Transverse colon (tissue), 4 donors: ENCODE data around the gene SDK1. TPM values are rescaled to one million over a fixed set of nuclear protein-coding genes. Genes with fewer than 3 reads are reported as not detected.

Source experiments
- DNase-seq: peaks from one replicate; pipeline ENCODE4 v3.0.0-alpha.2; 2019
- H3K27ac ChIP-seq, 4 donors: fragments of 200-600 bp; sonication (generic); 2 replicates each; pipeline ENCODE4 v1.5.1; 2016 to 2018; ENCODE audit warnings: inconsistent platforms in 4 of 4
- H3K27me3 ChIP-seq: fragments of 200-600 bp; sonication (generic); 2 replicates; pipeline ENCODE4 v1.5.1; 2017; ENCODE audit warnings: inconsistent platforms
- H3K36me3 ChIP-seq, 4 donors: fragments of 200-600 bp; sonication (generic); 2 replicates each; pipeline ENCODE4 v1.5.1; 2017 to 2019; ENCODE audit warnings: inconsistent platforms in 4 of 4
- H3K4me1 ChIP-seq, 4 donors: fragments of 200-600 bp; sonication (generic); 2 replicates each; pipeline ENCODE4 v1.5.1; 2017 to 2020; ENCODE audit warnings: inconsistent platforms in 4 of 4
- H3K4me3 ChIP-seq, 4 donors: fragments of 200-600 bp; sonication (generic); 1 replicate in 1 of 4; 2 replicates in 3 of 4; pipeline versions ENCODE4 v1.5.1 to v1.6.1; 2017 to 2019; ENCODE audit warnings: inconsistent platforms in 4 of 4
- H3K9me3 ChIP-seq, 2 donors: fragments of 200-600 bp; sonication (generic); 2 replicates each; pipeline ENCODE4 v1.5.1; 2017 to 2019; ENCODE audit warnings: inconsistent platforms in 2 of 2
- CTCF ChIP-seq, 5 experiments: fragments of 200-600 bp in 3 of 5; fragments of 450-650 bp in 2 of 5; sonication (generic) in 3 of 5; IDR thresholded peaks; 1 replicate in 2 of 5; 2 replicates in 3 of 5; pipeline ENCODE4 v1.5.1; 2016 to 2017; ENCODE audit warnings: antibody characterized with exemption in 5 of 5, inconsistent platforms in 3 of 5, mild to moderate bottlenecking in 2 of 5, moderate library complexity in 1 of 5
- EP300 ChIP-seq: sonication (generic); formaldehyde crosslinking; IDR thresholded peaks from one replicate; pipeline ENCODE4 v1.6.1; 2017; ENCODE audit warnings: antibody characterized with exemption, low read depth
- POLR2A ChIP-seq: fragments of 450-650 bp; IDR thresholded peaks from one replicate; pipeline ENCODE4 v1.6.1; 2016; ENCODE audit warnings: antibody characterized with exemption, mild to moderate bottlenecking, moderate library complexity
- POLR2AphosphoS5 ChIP-seq, 3 donors: sonication (generic); formaldehyde crosslinking; IDR thresholded peaks; one replicate each; pipeline ENCODE4 v1.6.1; 2016; ENCODE audit warnings: antibody characterized with exemption in 3 of 3
- WGBS, 2 donors: methylation state at CpG; one replicate each; pipeline ENCODE4 v1.1.5; 2018; ENCODE audit warnings: low coverage in 1 of 2; 5-methylcytosine and 5-hydroxymethylcytosine counted together
- in situ Hi-C, 4 donors: fragments of 200-750 bp; cut with MboI; loops; one replicate each; pipeline versions ENCODE4 v1.15.0 to v1.15.1; 2017; ENCODE audit warnings: low sequenced_read_pairs in 3 of 4, low pct_ligation_motif_present in 1 of 4, low pct_unique_long_range_greater_than_20kb in 1 of 4
- intact Hi-C: fragments of 100-400 bp; cut with DNase I; formaldehyde crosslinking; loops from one replicate; pipeline ENCODE4 v1.15.1; 2023; ENCODE audit warnings: low total_unique reads
- total RNA-seq, 4 donors: library from RNA; depleted of rRNA; stranded (reverse); fragments of >200 nt; gene quantifications; one replicate each; pipeline ENCODE4 v1.1.0, GENCODE V29; 2016

SDK1 gene
- total RNA-seq, 4 donors from 2014 or later, result 4.0 to 8.6 (median 5.4) TPM

DNA sequence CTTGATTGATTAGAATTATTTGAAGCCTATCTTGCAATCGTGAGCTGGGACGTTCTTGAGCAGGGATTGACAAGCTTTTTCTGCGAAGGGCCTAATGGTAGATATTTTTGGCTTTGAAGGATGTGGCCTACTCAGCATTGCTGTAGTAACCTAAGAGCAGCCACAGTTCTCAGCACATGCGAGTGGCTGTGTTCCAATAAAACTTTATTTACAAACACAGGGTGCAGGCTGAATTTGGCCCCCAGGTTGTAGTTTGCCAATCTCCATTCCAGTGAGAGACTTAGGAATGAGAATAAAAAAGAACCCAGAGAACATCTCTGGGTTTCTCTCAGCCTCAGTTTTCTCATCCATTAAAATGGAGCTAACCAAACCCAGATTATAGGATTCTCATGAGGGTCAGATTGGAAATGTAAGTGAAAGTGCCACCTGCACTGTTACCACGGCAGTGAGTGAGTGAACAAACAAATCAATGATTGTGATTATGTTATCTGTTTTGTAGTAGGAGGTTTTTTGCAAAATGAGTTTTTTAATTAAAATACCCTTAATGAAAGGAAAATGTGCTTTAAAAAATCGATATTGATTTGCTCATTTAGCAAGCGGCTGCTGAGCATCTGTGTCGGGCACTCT, 664.0 kb downstream of the SDK1 start:
- H3K4me1 ChIP-seq, result no peaks in the 10 kb centered on the region
- intact Hi-C loops (no loop called here), in situ Hi-C loops (no loop called here)
- DNase-seq, result no peak
- no peaks in the 10 kb centered on the region for H3K36me3 ChIP-seq
- H3K4me3 ChIP-seq, result no peak overlapping the region
- no peaks in the 10 kb centered on the region for H3K27me3 ChIP-seq
- no peak overlapping the region for H3K27ac ChIP-seq
- WGBS, 2 donors, result 91 to 92% methylated on average over 6 to 8 of the region's 8 CpGs
- TF ChIP-seq EP300 (no peak), CTCF (IDR thresholded peaks at IDR 0.05) (no peak), POLR2A (no peak), POLR2AphosphoS5 (IDR thresholded peaks at IDR 0.05) (no peak)
- no peaks in the 10 kb centered on the region for H3K9me3 ChIP-seq

GRCh38 chr7:3965794-3966395, 664.8 kb downstream of the SDK1 start:
- Histone ChIP-seq H3K4me1 (no peaks in the 10 kb centered on the region), H3K4me3 (no peak overlapping the region), H3K36me3 (no peaks in the 10 kb centered on the region), H3K9me3 (no peaks in the 10 kb centered on the region), H3K27me3 (no peaks in the 10 kb centered on the region), H3K27ac (no peak overlapping the region)
- 80 to 86% methylated on average over 1 to 15 of the region's 15 CpGs for WGBS, 2 donors
- in situ Hi-C loops, result no loop called here
- TF ChIP-seq CTCF (IDR thresholded peaks at IDR 0.05) (no peak), POLR2A (no peak), POLR2AphosphoS5 (IDR thresholded peaks at IDR 0.05) (no peak), EP300 (no peak)
- intact Hi-C loops, result no loop called here
- DNase-seq, result no peak

DNA sequence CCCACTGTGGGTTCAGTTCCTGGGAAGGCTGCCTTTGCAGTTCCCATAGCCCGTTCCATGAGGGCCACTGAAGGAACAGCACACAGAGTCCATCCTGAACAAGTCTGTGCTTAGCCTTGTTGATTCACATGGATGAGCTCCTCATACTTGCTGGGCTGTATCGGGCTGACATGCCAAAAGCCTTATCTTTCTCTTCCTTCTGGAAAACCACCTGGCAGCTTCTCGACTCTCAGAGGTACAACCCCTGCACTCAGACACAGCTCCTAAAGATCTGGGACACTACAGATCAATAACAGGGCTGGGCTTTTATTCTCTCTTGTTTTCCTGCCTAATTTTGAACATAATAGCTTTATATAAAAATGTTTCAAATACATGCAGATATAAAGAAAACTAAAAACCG, 667.2 kb downstream of the SDK1 start:
- 76 to 78% methylated on average over 2 to 4 of the region's 4 CpGs for WGBS, 2 donors
- Histone ChIP-seq H3K27me3 (no peaks in the 10 kb centered on the region), H3K4me3 (no peak overlapping the region), H3K36me3 (no peaks in the 10 kb centered on the region), H3K4me1 (no peaks in the 10 kb centered on the region), H3K27ac (no peak overlapping the region), H3K9me3 (no peaks in the 10 kb centered on the region)
- in situ Hi-C loops, result no loop called here
- TF ChIP-seq POLR2AphosphoS5 (IDR thresholded peaks at IDR 0.05), result no peak
- no peak for TF ChIP-seq POLR2A
- no peak for TF ChIP-seq EP300
- TF ChIP-seq CTCF (IDR thresholded peaks at IDR 0.05), result no peak
- DNase-seq, result no peak
- intact Hi-C loops, result no loop called here

- DNase-seq, result no peak
- no peaks in the 10 kb centered on the region for H3K4me1 ChIP-seq
- 94 to 98% methylated on average over 8 to 16 of the region's 16 CpGs for WGBS, 2 donors
- no peaks in the 10 kb centered on the region for H3K27me3 ChIP-seq
- in situ Hi-C loops (no loop called here), intact Hi-C loops (no loop called here)
- no peaks in the 10 kb centered on the region for H3K36me3 ChIP-seq
- no peaks in the 10 kb centered on the region for H3K9me3 ChIP-seq
- H3K4me3 ChIP-seq, result no peak overlapping the region
- TF ChIP-seq EP300 (no peak), CTCF (IDR thresholded peaks at IDR 0.05) (no peak), POLR2A (no peak), POLR2AphosphoS5 (IDR thresholded peaks at IDR 0.05) (no peak)
- no peak overlapping the region for H3K27ac ChIP-seq
Measured at GRCh38 chr7:3969286-3969685, 668.2 kb downstream of the SDK1 start.
